NCI-H460 (cell line): ENCODE measurements around the gene TBATA. TPM values are rescaled to one million over a fixed set of nuclear protein-coding genes. Genes with fewer than 3 reads are reported as not detected.

Experiments
- DNase-seq: peaks from one replicate; pipeline ENCODE4 v3.0.0-alpha.2; 2016; ENCODE audit warnings: low read depth; ENCODE audit errors: extremely low read depth
- total RNA-seq: library from RNA; depleted of rRNA; stranded (reverse); fragments of >200 nt; shearing (Covaris generic); gene quantifications from 2 replicates; pipeline ENCODE4 v1.2.3, GENCODE V29; 2014

The TBATA gene
- total RNA-seq, 1 experiment from 2014 or later: not detected

DNA sequence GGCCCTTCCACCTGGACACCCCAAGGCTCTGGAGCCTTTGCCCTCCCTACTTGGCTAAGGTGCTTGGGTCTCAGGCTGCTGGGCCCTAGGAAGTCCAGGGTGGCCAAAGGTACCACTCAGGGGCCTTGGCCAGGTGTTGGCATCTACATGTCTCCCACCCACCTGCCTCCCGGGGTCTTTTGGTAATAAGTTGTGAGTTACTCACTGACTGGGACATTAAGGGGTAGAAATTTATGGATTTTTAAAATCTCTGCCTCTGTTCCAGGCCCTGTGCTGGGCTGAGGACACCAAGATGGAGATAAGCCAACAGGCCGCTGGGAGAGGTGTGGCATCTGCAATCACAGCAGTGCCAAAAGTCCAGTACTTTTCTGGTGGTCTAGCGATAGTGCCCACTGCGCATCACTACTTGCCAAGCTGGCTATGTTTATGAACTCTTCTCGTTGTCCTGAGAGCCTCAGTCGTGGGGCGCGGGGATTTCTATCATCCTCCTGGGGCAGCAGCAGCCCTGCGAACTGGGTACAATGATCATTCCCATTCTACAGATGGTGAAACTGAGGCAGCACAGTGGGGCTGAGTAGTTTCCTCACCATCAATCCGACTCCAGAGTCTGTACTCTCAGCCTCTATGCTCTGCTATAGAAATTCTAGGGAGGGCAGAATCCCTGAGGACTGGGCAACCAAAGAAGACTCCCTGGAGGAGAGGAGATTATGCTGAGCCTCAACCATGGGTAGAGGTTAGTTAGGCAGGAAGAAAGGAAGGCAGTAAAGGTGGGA lies 36.2 kb downstream of the TBATA start:
- DNase-seq: no peak

DNA sequence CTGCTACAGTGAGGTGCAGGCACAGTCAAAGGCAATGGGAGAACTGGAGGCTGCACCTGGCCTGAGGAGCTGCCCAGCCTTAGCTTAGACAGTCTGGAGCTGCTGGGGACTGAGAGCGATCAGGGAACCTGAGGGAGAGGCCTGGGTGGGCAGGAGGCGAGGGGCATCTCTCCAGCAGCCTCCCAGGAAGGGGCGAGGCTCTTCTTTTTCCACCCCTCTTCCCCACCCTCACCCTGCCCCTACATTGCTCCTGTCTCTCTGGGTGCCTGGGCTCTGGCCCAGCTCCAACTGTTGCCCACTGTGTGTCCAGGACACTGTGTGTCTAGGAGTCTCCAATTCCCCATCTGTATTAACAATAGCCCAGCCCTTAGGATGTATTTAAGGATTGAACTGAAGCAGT lies 36.9 kb downstream of the TBATA start:
- no peak for DNase-seq

DNA sequence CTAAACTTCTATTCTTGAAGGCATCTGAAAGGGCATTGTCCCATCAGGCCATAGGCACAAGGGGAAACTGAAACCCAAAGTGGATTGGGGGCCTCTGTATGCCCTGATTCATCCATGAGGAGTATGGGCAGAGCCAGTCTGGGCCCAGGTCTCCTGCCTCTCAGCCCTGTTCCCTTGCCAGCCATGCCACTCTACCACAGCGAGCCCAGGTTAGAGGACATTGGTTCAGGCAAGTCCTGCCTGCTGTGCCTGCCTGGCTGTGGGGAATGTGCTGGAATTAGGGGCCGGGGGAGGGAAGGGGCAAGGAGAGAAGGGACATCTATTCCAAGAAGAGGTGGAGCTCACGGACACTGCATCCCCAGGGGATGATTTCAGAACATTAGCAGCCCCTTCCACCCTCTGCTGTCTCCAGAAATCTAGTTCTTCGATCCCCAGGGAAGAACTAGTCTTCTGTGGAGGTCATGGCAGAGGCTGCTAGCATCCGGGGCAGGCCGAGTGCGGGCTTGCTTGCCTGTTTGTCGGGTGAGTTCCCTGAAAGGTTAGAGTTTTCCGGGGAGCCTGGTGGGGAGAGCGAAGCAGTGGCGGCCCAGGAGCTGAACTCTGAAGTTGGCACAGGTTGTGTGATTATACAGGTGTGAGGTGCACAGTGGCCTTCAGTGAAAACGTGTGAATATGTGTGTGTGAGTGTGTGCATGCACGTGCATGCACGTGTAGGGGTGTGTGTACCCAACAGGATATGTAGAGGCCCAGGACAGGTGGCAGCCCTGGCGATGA lies 37.8 kb downstream of the TBATA start:
- DNase-seq: no peak

DNA sequence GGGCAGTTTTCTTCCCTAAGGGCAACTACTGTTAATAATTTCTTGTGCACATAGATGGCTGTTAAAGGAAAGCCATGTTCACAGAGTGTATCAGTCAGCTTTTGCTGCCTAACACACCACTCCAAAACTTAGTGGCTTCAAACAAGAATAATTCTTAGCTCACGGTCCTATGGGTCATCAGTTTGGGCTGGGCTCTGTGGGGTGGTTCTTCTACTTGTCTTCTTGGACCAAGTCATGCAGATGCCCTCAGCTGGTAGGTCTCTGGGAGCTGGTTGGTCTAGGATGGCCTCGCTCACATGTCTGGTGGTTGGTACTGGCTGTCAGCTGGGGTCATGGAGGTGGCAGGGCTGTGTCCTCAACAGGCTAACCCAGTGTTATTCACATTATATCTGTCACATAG lies 39.6 kb downstream of the TBATA start:
- DNase-seq: no peak

DNA sequence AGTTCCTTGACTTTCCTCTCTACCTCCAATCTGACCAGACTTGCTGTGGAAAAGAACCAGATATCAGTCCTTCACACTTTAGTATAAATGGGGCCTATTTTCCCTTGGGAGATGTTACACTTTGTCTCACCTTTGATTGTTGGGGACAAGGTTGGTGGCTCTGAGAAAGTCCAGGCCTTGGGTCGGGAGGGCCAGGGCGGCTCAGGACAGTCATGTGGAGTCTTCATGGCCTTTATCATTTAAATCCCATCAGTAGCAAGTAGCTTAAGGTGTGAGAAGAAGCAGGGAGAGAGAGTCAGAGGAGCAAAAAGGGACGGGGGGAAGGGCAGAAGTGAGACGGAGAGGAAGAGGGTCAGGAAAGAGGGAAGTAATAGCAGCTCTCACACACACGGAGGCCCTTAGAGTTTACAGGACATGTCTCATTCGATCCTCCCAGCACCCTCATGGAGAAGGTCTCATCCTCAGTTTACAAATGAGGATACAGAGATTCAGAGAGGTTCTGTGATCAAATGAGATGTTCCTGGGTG lies 40.5 kb downstream of the TBATA start:
- no peak for DNase-seq

DNA sequence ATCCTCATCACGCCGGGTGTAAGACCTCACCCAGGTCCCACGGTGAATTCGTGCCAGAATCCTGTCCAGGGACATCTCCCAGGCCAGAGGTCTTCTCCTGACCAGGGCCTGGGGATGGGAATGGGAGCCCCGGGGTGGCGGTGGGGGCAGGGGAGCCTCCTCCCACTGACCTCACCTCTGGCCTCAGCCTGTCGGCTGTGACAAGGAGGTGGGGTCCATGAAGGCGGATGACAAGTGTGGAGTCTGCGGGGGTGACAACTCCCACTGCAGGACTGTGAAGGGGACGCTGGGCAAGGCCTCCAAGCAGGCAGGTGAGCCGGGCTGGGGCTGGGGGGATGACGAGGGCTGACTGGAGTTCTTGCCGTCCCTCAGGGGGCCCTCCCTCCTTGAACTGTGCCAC lies 41.3 kb downstream of the TBATA start:
- DNase-seq: no peak

DNA sequence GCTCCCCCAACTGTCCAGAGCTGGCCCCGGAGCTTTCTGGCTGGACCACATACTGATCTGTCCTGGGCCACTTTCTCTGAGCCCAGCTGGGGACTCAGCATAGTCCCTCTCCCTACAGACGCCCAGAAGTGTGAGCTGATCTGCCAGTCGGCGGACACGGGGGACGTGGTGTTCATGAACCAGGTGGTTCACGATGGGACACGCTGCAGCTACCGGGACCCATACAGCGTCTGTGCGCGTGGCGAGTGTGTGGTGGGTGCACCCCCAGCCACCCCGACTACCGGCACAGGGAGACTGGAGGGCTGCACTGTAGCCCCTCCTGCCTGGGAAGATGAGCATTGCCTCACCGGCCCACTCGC lies 41.8 kb downstream of the TBATA start:
- DNase-seq: no peak

DNA sequence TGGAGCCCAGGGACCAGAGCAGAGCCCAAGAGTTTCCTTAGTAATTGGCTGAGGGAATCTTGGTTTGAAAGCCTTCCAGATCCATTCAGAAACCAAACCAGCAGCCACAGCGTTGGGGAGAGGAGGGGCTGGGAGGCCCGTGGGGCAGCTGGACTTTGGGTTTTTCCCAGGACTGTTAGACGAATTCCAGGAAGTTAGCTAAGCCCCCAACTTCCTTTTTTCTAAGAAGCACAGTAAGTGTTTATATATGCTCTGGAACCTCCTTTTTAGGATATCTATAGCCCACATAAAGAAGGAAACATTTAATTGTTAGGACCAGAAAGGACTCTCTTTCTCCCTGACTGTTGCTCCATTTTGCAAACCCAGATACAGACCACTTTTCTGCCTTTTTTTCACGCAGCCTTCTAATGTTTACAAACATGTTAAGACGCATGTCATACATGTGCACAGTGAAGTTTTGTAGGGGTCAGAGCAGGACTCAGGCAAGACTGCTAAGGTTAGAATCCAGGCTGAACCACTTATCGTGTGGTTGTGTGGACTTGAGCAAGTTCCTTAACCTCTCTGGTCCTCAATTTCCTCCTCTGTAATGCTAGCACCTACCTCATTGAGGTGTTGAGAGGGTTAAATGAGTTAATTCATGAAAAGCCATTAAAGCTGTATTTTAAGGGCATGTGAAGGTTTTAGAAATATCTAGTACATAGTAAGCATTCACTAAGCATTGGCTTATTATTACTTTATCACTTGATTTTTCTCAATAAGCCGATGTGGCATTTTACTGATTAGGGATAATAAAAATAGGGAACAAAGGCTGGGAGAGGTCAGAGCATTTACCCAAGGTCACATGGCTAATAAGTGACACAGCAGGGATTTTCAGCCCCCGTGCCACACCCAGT lies 42.4 kb downstream of the TBATA start:
- no peak for DNase-seq

DNA sequence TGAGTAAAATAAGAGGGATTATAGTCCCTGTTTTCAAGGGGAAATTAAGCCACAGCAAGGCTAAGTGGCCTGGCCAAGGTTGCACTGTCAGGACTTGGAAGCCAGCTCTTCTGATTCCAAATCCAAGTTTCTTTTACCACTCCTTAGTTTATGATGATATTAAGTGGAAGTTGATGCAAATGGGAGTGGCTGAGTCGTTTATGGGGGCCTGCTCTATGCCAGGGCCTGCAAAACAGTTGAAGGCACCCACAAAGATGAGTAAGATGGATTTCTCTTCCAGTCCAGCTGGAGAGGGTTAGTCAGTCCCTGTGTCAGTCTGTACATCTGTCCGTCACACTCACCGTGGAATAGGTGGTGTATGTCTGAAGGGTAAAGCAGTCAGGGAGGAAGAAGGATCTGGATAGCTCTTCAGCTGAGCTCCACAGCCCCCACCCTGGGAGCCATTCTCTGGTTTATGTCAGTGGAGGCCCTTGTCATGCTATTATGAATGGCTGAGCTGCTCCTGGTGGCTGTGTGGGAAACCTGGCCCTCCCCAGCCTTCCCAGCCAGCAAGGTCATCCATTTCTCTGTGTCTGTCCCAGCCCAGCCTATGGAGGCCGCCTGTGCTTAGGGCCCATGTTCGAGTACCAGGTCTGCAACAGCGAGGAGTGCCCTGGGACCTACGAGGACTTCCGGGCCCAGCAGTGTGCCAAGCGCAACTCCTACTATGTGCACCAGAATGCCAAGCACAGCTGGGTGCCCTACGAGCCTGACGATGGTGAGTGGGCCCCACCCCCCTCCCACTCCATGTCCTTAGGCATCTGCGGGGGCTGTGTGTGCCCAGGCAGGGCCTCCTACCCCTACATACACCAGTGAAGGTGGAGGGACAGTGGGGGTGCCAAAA lies 44.5 kb downstream of the TBATA start:
- no peak for DNase-seq

DNA sequence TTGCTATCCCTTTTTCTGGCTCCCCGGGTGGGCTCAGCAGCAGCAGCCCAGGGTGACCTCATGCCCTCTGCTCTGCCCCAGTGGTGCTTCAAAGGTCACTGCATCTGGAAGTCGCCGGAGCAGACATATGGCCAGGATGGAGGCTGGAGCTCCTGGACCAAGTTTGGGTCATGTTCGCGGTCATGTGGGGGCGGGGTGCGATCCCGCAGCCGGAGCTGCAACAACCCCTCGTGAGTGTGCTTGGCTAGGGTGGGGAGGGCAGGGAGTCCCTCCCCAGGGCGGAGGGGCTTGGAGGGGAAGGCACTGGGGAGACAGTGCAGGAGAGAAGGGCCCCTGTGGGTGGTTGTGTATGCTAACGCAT lies 46.4 kb downstream of the TBATA start:
- no peak for DNase-seq

DNA sequence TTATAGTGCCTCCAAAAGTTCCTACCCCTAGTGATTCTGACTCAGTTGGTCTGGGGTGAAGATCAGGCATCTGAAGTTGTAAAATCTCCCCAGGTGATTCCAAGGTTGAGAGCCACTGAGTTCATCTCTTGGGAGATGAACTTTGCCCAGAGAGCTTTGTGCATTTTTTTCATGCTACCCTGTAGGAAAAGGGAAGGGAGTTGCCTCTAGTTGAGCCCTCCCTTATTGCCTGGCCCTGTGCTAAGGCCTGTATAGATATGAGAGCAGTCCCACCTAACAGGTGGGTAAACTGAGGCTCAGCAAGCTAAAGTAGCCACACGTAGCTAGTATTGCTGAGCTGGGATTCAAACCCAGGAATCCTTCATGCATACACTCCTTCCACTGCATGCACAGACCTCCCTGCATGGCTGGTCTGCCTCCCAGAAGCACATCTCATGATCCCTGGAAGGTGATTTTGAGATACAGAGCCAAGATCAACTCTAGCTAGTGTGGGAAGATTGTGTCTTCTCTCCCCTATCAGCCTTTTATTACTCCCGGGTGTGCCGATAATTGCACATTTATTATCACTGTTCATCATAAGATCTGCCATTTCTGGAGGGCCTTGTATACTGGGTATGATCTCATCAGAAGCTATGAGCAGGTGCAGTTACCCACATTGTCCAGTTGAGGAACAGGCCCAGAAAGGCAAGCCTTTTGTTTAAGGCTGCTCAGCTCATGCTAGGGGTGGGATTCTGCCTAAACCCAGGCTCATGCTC lies 47.0 kb downstream of the TBATA start:
- DNase-seq: no peak

DNA sequence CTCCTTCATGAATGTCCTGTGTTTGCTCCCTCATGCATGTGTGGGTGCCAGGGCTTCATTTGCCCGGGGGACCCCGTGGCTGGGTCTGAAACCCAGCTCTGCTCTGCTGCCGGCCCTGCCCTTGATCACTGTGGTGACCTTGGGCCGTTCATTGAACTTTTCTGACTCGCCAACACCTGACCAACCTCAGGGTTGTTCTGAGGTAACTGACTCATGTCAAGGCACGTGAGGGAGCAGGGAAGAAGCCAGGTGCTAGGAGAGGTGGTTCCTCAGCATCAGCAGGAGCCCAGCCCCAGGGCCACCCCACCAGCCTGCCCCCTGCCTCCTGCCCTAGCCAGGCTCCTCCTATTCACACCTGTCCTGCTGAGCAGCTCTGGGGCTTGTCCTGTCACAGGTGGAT lies 47.9 kb downstream of the TBATA start:
- no peak for DNase-seq

DNA sequence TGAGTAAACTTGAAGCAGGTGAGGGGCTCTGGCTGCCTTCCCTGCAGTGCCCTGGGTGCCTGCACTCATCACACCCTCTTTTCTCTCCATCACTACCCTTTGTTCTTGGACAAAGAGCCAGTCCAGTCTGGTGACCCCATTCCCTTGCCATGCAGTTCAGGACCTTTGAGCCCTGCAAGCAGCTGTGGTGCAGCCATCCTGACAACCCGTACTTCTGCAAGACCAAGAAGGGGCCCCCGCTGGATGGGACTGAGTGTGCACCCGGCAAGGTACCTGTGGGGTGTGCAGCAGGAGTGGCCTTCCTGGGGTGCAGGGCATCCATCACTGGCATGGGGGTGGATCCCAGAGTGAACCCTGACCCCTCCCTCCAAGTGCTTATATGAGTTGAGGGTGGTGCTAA lies 48.7 kb downstream of the TBATA start:
- no peak for DNase-seq

DNA sequence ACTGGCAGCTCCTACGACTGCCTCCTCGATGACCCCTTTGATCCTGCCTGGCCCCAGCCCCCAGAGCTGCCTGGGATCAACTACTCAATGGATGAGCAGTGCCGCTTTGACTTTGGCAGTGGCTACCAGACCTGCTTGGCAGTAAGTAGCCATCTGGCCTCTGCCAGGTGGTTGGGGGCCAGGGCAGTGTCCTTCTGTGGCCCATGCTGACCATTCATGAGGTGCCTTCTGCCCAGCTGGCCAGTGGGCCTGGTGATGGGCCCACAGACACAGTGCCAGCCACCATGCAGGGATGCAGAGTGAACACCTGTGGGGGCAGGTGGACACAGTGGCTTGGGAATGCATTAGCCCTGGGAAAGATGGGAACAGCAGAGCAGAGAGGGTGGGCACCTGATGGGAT lies 50.0 kb downstream of the TBATA start:
- DNase-seq: no peak

DNA sequence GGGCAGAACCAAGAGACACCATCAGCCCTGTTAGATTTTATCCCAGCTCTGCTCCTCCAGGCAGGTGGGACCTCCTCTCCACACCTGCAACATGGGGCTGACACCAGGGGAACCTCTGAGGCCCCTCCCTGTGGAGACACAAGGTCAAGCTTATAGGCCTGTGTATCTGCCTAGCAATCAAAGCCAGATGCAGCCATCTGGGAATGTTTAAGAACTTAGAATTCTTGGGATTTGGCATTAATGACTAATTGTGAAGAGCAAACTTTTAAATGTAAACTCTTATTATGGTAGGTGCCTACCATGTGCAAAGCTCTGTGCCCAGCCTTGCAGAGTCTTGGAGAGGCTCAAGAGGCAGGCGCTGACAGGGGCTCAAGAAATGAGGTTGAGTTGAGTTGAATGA lies 52.1 kb downstream of the TBATA start:
- no peak for DNase-seq

DNA sequence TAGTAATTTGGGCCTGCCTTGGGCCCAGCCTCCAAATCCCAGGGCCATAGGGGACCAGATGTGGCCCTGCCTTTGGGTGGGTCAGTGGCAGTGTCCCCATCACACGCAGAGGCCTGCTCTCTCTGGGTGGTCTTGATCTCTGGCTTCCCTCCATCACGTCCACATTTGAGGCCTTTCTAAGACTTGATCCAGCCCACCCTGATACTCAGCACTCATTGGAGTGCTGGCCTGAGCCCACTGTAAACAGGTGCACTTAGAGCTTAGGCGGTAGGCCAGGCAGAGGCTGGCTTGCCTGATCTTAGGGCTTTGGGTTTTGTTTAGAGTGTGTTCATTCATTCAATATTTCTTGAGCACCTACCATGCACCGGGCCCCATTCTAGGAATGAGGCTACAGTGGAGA lies 52.6 kb downstream of the TBATA start:
- DNase-seq: no peak

DNA sequence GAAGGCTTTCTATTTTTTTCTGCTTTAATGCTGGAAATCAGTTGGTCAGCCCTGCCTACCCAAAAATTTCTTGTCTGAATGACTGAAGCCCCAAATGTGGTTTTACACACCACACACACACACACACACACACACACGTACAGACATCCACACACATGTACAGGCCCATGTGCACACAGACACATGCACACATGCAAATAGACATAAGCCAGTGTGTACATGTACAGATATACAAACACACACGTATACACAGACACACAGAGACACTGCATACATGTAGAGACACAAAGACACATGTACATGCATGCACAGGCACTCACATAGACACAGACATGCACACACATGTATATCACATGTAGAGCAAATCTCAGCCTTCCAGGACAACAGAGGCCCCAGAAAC lies 54.2 kb downstream of the TBATA start:
- no peak for DNase-seq

DNA sequence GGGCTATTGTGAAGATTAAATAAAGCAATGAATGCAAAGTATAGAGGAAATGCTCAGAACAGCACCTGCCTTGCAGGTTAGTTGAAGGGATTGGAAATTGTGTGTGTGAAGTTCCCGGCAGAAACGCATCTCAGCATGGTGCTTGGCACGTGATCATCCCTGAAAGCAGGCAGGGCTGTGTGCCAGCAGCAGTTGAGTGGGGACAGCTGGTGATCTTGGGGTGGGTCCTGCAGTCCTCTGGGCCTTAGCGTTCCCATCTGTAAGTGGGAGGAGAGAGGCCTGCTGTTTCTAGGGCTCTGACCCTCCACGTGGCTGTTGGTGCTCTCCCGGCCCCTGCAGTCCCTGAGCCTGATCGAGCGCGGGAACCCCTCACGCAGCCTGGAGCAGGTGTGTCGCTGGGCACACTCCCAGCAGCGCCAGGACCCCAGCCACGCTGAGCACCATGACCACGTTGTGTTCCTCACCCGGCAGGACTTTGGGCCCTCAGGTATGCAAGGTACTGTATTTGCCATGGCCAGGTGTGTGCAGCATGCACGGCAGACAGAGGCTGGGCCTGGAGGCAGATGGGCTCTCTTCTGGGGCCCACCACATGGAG lies 55.3 kb downstream of the TBATA start:
- no peak for DNase-seq

DNA sequence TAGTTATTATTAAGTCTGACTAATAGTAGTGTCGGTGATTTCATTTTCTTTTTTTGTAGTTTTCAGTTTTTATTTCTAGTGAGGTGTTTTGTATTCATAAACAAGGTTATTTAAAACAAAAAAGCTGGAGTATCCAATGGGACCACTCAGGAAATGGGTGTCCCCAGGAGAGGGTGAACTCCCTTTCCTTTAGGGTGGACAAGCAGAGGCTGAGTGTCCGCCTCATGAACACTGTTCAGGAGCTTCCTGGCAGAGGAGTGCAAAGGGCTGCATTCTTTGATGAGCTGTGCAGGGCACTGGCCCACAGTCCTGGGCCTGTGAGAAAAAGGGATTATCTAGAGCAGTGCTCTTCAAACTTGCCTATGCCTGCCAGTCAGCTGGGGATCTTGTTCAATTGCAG lies 56.8 kb downstream of the TBATA start:
- DNase-seq: no peak
